Lower lobe of right lung (tissue), 2 donors: ENCODE measurements around the gene ENO2. TPM values are rescaled to one million over a fixed set of nuclear protein-coding genes. Genes with fewer than 3 reads are reported as not detected.

ENCODE experiments used
- ATAC-seq, 2 donors: fragments of 200-7000 bp; cut with Tn5 transposase; one replicate each; pipeline ENCODE4 v1.9.1; 2020 to 2022; ENCODE audit warnings: mild to moderate bottlenecking in 2 of 2, moderate library complexity in 2 of 2
- DNase-seq: peaks from one replicate; pipeline ENCODE4 v3.0.0-alpha.2; 2020
- H3K27ac ChIP-seq: fragments of 200-600 bp; one replicate; pipeline ENCODE4 v1.8.0; 2022
- H3K27me3 ChIP-seq: fragments of 200-600 bp; one replicate; pipeline ENCODE4 v1.8.0; 2022; ENCODE audit warnings: low read depth
- H3K36me3 ChIP-seq: fragments of 200-600 bp; one replicate; pipeline ENCODE4 v1.8.0; 2022; ENCODE audit warnings: mild to moderate bottlenecking
- H3K4me1 ChIP-seq: fragments of 200-600 bp; one replicate; pipeline ENCODE4 v1.8.0; 2022
- H3K4me3 ChIP-seq: fragments of 200-600 bp; one replicate; pipeline ENCODE4 v1.8.0; 2022; ENCODE audit warnings: mild to moderate bottlenecking
- H3K9me3 ChIP-seq: fragments of 200-600 bp; one replicate; pipeline ENCODE4 v1.8.0; 2022
- intact Hi-C: fragments of 100-400 bp; cut with DNase I; formaldehyde crosslinking; loops from one replicate; pipeline ENCODE4 v1.11.0; 2022
- total RNA-seq: library from RNA; stranded (reverse); fragmentation: NEBNext Ultra II Directional; extraction: Animal tissue kit (Norgen Biotek cat#: 25700); gene quantifications from one replicate; pipeline ENCODE4 v1.2.1, GENCODE V29; 2021
- TF ChIP-seq, protein P1 (sequence below): fragments of 200-600 bp; IDR thresholded peaks from one replicate; pipeline ENCODE4 v1.8.0; 2022; ENCODE audit warnings: antibody characterized with exemption, mild to moderate bottlenecking
- donor health status: DM: no; HTN: yes; CAD: no; lungs with severe emphysema.

The ENO2 gene
- total RNA-seq, 1 donor from 2014 or later, result 41.9 TPM

DNA sequence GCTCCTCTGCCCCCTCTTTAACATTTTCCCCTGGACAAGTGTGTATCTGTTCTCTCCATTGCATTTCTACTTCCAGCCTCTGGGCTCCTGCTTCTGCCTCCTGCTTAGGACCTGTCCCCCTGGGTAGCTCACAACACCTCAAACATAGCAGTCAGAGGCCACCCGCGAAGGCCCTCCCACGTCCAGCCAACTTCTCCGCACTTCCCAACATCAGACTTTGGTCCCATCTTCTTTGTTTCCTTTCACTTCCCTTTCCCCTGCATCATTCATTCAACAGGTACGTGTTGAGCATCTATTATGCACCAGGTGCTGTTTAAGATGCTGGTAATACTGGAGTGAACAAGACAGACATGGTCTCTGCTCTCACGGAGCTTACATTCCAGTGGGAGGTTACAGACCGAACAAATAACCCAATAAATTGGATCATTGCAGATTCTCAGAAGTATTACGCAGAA lies 32.6 kb downstream of the ENO2 start:
- intact Hi-C loops, result no loop called here
- ATAC-seq, result no peak
- H3K4me1 ChIP-seq, result peaks cover 58% of the 10 kb centered on the region

DNA sequence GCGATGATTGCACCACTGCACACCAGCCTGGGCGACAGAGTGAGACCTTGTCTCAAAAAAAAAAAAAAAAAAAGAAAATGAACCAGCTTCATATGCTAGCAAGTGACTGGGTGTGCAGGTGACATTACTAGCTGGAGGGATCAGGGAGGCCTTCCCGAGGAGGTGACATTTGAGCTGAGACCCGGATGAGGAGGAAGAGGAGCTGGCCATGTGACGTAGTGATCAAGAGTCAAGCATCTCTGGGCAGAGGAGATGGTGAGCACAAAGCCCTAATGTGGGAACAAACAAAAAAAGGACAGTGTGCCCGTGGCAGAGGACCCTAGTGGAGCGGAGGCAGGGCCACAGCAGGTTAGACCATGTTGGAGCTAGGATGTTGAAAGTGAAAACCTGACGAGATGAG lies 33.2 kb downstream of the ENO2 start:
- TF ChIP-seq, protein P1, sequence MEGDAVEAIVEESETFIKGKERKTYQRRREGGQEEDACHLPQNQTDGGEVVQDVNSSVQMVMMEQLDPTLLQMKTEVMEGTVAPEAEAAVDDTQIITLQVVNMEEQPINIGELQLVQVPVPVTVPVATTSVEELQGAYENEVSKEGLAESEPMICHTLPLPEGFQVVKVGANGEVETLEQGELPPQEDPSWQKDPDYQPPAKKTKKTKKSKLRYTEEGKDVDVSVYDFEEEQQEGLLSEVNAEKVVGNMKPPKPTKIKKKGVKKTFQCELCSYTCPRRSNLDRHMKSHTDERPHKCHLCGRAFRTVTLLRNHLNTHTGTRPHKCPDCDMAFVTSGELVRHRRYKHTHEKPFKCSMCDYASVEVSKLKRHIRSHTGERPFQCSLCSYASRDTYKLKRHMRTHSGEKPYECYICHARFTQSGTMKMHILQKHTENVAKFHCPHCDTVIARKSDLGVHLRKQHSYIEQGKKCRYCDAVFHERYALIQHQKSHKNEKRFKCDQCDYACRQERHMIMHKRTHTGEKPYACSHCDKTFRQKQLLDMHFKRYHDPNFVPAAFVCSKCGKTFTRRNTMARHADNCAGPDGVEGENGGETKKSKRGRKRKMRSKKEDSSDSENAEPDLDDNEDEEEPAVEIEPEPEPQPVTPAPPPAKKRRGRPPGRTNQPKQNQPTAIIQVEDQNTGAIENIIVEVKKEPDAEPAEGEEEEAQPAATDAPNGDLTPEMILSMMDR, result no peak
- Histone ChIP-seq H3K27ac (no peak overlapping the region), H3K4me3 (no peak overlapping the region), H3K36me3 (peaks cover 14% of the 10 kb centered on the region), H3K27me3 (no peaks in the 10 kb centered on the region), H3K9me3 (no peaks in the 10 kb centered on the region), H3K4me1 (peaks cover 55% of the 10 kb centered on the region)
- DNase-seq (peak; percentile 29), ATAC-seq (no peak)
- intact Hi-C loops, result no loop called here

More for the DNA sequence above, 32.6 kb downstream of the ENO2 start:
- TF ChIP-seq, protein P1, result no peak
- Histone ChIP-seq H3K9me3 (no peaks in the 10 kb centered on the region), H3K36me3 (peaks cover 14% of the 10 kb centered on the region), H3K27ac (peak overlapping the region; percentile 78), H3K27me3 (no peaks in the 10 kb centered on the region), H3K4me3 (peak overlapping the region; percentile 44)
- peak; percentile 37 for DNase-seq

DNA sequence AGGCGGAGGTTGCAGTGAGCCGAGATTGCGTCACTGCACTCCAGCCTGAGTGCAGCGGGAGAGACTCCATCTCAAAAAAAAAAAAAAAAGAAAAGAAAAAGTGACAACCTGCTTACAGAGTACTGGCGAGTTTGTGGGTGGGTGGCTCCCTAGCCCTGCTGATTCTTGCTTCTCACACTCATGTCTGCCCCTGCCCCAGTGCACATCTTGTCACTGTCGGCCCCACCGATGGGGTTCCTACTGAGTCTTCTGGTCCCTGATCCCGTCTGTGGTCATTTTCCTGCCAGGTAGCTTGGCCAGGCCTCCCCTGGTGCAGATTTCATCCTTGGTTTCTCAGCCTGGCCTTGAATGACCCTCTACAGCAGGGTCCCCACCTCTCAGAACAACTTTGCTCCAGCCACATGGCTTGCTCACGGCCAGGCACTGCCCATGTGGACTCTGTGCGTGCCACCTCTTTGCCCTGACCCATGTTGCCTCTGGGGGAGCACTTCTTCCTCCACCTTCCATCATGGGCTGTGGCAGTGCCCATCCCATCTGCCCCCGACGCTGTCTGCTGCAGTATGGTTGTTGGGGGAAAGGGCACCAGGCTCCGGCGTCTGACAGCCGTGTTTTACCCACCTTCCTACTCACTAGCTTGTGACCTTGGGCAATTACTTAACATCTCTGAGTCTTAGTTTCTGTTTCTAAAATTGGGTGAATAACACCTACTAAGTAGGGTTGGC lies 34.7 kb downstream of the ENO2 start:
- H3K27ac ChIP-seq, result peak overlapping the region; percentile 53
- H3K4me3 ChIP-seq, result no peak overlapping the region
- peaks cover 54% of the 10 kb centered on the region for H3K4me1 ChIP-seq
- H3K36me3 ChIP-seq, result peaks cover 17% of the 10 kb centered on the region
- H3K27me3 ChIP-seq, result no peaks in the 10 kb centered on the region
- TF ChIP-seq, protein P1, result peak; percentile 35
- no peaks in the 10 kb centered on the region for H3K9me3 ChIP-seq
- intact Hi-C loops, result no loop called here
- DNase-seq (peak; percentile 78), ATAC-seq (no peak)

DNA sequence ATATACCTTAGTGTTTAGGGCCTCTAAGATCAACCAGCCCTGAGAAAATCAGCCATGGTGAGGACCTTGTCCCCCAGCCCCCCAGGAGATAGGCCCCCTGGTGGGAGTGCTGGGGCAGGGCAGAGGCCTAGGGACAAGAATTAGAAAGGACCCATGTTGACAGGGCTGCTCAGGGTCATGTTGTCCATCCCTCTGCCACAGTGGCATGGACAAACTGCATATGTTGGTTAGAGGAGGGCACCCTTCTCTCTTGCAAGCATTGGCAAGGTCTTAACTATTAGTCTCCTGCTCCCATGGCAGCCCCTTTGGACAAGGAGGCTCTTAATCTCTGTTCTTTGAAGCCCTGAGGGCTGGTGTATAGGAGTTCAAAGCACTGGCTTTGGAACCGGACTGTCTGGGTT lies 36.0 kb downstream of the ENO2 start:
- Histone ChIP-seq H3K4me1 (peaks cover 59% of the 10 kb centered on the region), H3K9me3 (no peaks in the 10 kb centered on the region), H3K27me3 (no peaks in the 10 kb centered on the region), H3K4me3 (peak overlapping the region; percentile 65), H3K27ac (peak overlapping the region; percentile 79), H3K36me3 (peaks cover 24% of the 10 kb centered on the region)
- intact Hi-C loops, result no loop called here
- TF ChIP-seq, protein P1, result peak; percentile 32
- DNase-seq (peak; percentile 28), ATAC-seq (no peak)

DNA sequence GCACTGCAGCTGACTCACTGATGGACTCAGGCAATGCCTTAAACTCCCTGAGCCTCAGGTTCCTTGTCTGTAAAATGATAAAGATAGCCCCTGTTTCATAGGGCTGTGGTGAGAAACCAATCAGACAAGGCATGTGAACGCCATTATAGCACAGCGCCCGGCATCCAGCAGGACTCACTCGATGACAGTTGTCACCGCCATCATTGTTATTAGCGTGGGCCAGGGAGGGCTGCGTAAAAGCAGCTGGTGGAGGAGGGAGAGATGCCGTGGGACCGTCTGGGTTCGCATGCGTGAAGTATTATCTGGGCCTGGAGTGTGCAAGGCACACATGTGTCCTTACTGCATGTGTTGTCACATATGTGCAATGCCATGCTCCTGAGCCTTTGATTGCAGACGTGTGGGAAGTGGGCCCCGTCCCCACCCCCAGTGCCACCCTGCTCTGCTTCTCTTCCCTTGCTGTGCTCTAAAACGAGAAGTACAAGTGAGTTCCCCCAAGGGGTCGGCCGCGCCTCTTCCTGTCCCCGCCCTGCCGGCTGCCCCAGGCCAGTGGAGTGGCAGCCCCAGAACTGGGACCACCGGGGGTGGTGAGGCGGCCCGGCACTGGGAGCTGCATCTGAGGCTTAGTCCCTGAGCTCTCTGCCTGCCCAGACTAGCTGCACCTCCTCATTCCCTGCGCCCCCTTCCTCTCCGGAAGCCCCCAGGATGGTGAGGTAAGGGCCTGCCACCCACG lies 36.6 kb downstream of the ENO2 start, which contains the start of gene PTPN6:
PTPN6 (plus strand) TSS at position 546 of the 730 bp plus-strand sequence; CDS start at position 703, 157 bp downstream.
- TF ChIP-seq, protein P1, result no peak
- no peaks in the 10 kb centered on the region for H3K9me3 ChIP-seq
- peak within 1 kb of the TSS; percentile 65 for H3K4me3 ChIP-seq
- H3K27ac ChIP-seq, result peak within 1 kb of the TSS; percentile 79
- ATAC-seq (peak; percentile 37 to 67), DNase-seq (peak; percentile 92)
- intact Hi-C loops, result no loop called here
- H3K36me3 ChIP-seq, result peaks cover 24% of the 10 kb centered on the region
- no peaks in the 10 kb centered on the region for H3K27me3 ChIP-seq
- peaks cover 58% of the 10 kb centered on the region for H3K4me1 ChIP-seq
